ENCODE results near the gene GM2A. TPM values are rescaled to one million over a fixed set of nuclear protein-coding genes. Genes with fewer than 3 reads are reported as not detected.

Gene GM2A
- total and polyA plus RNA-seq, 2 donors (not counting 1 experiment from before 2014, with no cell fraction given), result 29.8 to 82.7 TPM

GRCh38 chr5:151250346-151251000 is 2.5 kb upstream of the GM2A start:
- H3K4me2 ChIP-seq (replicated peaks; ENCODE audit: low read depth, low read length, poor library complexity, severe bottlenecking), result no peak overlapping the region
- ATAC-seq (ENCODE audit: low read depth) (no peak), DNase-seq (no peak)
- H3K27ac ChIP-seq (ENCODE audit: low read length in 2 of 2), result no peak overlapping the region
- H3K9ac ChIP-seq (ENCODE audit: low read length), result no peak overlapping the region
- CTCF ChIA-PET, result interaction anchor here (0.6 to 3.4 kb wide), 7 partner anchors 9 to 199 kb away, joined by 3 to 17 read pairs (median 4); no protein-coding TSS in a partner anchor
- H3K9me3 ChIP-seq (ENCODE audit: control extremely low read depth in 1 of 3, control insufficient read depth in 2 of 3, insufficient read depth in 1 of 3, low read length in 2 of 3), result no peaks in the 10 kb centered on the region
- no peaks in the 10 kb centered on the region for H3K27me3 ChIP-seq (replicated peaks in 1 of 4; ENCODE audit: control extremely low read depth in 1 of 4, control insufficient read depth in 3 of 4, insufficient read depth in 4 of 4, low read length in 3 of 4)
- Mint-ChIP-seq H3K4me3 (no peak overlapping the region), H3K27me3 (no peaks in the 10 kb centered on the region), H3K4me1 (peaks cover 33% of the 10 kb centered on the region), H3K27ac (peak overlapping the region; percentile 12), H3K9me3 (ENCODE audit: insufficient read depth) (no peaks in the 10 kb centered on the region)
- H3K4me3 ChIP-seq (ENCODE audit: control extremely low read depth in 1 of 5, extremely low read depth in 1 of 5, insufficient read depth in 1 of 5, low read depth in 2 of 5, low read length in 4 of 5), result no peak overlapping the region
- no peak overlapping the region for H2AFZ ChIP-seq (ENCODE audit: insufficient read depth, low read depth, low read length, poor library complexity, severe bottlenecking)
- peaks cover 6% of the 10 kb centered on the region for H4K20me1 ChIP-seq (ENCODE audit: control insufficient read depth, insufficient read depth, low read length, poor library complexity, severe bottlenecking)
- TF ChIP-seq EZH2 (IDR thresholded peaks at IDR 0.05; ENCODE audit: borderline replicate concordance, insufficient read depth, low read depth, low read length, poor library complexity, severe bottlenecking), result no peak
- TF ChIP-seq CTCF (IDR thresholded peaks at IDR 0.05), result no peak
- POLR2A ChIA-PET, result interaction anchor here (1.3 kb wide), 1 partner anchor 9 kb away, joined by 3 read pairs; no protein-coding TSS in a partner anchor
- H3K36me3 ChIP-seq (replicated peaks in 1 of 2; ENCODE audit: control extremely low read depth in 1 of 2, control insufficient read depth in 1 of 2, extremely low read depth in 1 of 2, insufficient read depth in 2 of 2, low read length in 1 of 2), result peaks cover 0 to 4% of the 10 kb centered on the region in 2 experiments
- H3K79me2 ChIP-seq (ENCODE audit: control insufficient read depth, insufficient read depth, low read length), result peaks cover 26% of the 10 kb centered on the region
- 100% methylated on average over 3 of the region's 10 CpGs for WGBS (ENCODE audit: insufficient coverage)
- intact Hi-C loops (cut with micrococcal nuclease), result loop anchor here (5.0 to 10.0 kb wide), 3 partner anchors 522 to 1286 kb away; partner anchors contain the start of genes G3BP1, RBM22 and SLC26A2
- H3K4me1 ChIP-seq (ENCODE audit: control insufficient read depth in 2 of 2, insufficient read depth in 2 of 2, low read length in 2 of 2), result peaks cover 23 to 29% of the 10 kb centered on the region in 2 donors

GRCh38 chr5:151251001-151251551 is 1.9 kb upstream of the GM2A start:
- Mint-ChIP-seq H3K9me3 (ENCODE audit: insufficient read depth) (no peaks in the 10 kb centered on the region), H3K27me3 (no peaks in the 10 kb centered on the region), H3K4me1 (peaks cover 34% of the 10 kb centered on the region), H3K27ac (peak overlapping the region; percentile 21), H3K4me3 (peak overlapping the region; percentile 52)
- ATAC-seq (ENCODE audit: low read depth) (no peak), DNase-seq (no peak)
- Histone ChIP-seq H4K20me1 (ENCODE audit: control insufficient read depth, insufficient read depth, low read length, poor library complexity, severe bottlenecking) (peaks cover 6% of the 10 kb centered on the region), H3K27me3 (replicated peaks in 1 of 4; ENCODE audit: control extremely low read depth in 1 of 4, control insufficient read depth in 3 of 4, insufficient read depth in 4 of 4, low read length in 3 of 4) (no peaks in the 10 kb centered on the region), H3K27ac (ENCODE audit: low read length in 2 of 2) (no peak overlapping the region), H3K36me3 (replicated peaks in 1 of 2; ENCODE audit: control extremely low read depth in 1 of 2, control insufficient read depth in 1 of 2, extremely low read depth in 1 of 2, insufficient read depth in 2 of 2, low read length in 1 of 2) (peaks cover 0 to 4% of the 10 kb centered on the region in 2 experiments), H3K9ac (ENCODE audit: low read length) (no peak overlapping the region), H3K79me2 (ENCODE audit: control insufficient read depth, insufficient read depth, low read length) (peaks cover 32% of the 10 kb centered on the region), H3K4me2 (replicated peaks; ENCODE audit: low read depth, low read length, poor library complexity, severe bottlenecking) (no peak overlapping the region), H2AFZ (ENCODE audit: insufficient read depth, low read depth, low read length, poor library complexity, severe bottlenecking) (no peak overlapping the region), H3K9me3 (ENCODE audit: control extremely low read depth in 1 of 3, control insufficient read depth in 2 of 3, insufficient read depth in 1 of 3, low read length in 2 of 3) (no peaks in the 10 kb centered on the region), H3K4me3 (ENCODE audit: control extremely low read depth in 1 of 5, extremely low read depth in 1 of 5, insufficient read depth in 1 of 5, low read depth in 2 of 5, low read length in 4 of 5) (no peak overlapping the region), H3K4me1 (ENCODE audit: control insufficient read depth in 2 of 2, insufficient read depth in 2 of 2, low read length in 2 of 2) (peaks cover 29 to 35% of the 10 kb centered on the region in 2 donors)
- ChIA-PET CTCF (interaction anchor here (0.6 to 3.6 kb wide), 9 partner anchors 10 to 199 kb away, joined by 3 to 33 read pairs (median 5); no protein-coding TSS in a partner anchor), POLR2A (interaction anchor here (0.6 to 1.7 kb wide), 3 partner anchors 10 to 131 kb away, joined by 3 to 9 read pairs (median 4); no protein-coding TSS in a partner anchor)
- no peak for TF ChIP-seq EZH2 (IDR thresholded peaks at IDR 0.05; ENCODE audit: borderline replicate concordance, insufficient read depth, low read depth, low read length, poor library complexity, severe bottlenecking)
- no peak for TF ChIP-seq CTCF (IDR thresholded peaks at IDR 0.05)
- WGBS (ENCODE audit: insufficient coverage), result 100% methylated on average over 1 of the region's 5 CpGs
- intact Hi-C loops (cut with micrococcal nuclease), result loop anchor here (5.0 to 10.0 kb wide), 3 partner anchors 521 to 1286 kb away; partner anchors contain the start of genes G3BP1, RBM22 and SLC26A2

Data from B cell (primary cell).